ENCODE measurements around the gene BCL2L12.

The BCL2L12 gene

DNA sequence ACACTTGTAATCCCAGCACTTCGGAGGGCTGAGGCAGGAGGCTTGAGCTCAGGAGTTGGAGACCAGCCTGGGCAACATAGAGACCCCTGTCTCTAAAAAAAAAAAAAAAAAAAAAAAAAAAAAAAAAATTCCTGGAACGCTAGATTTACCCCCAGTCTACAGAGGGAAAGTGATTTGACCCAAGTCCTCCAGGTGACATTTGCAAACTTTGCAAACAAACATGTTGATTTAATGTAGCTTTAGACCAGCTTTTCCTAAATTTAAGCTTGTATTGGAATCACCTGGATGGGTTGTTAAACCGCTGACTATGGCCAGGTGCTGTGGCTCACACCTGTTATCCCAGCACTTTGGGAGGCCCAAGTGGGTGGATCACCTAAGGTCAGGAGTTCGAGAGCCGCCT lies 33.6 kb downstream of the BCL2L12 start:
- CTCF ChIA-PET: interaction anchor here (1.4 to 1.7 kb wide), 3 partner anchors 18 to 19 kb away, joined by 4 to 10 read pairs (median 5); no protein-coding TSS in a partner anchor
- no peaks in the 10 kb centered on the region for H3K4me1 ChIP-seq (ENCODE audit: control insufficient read depth, insufficient read depth, low read length)
- no peaks in the 10 kb centered on the region; a peak in 1 of 3 replicates for H3K36me3 ChIP-seq (ENCODE audit: control insufficient read depth in 2 of 2, insufficient read depth in 1 of 2, low read length in 2 of 2)
- H3K9me3 ChIP-seq (ENCODE audit: control insufficient read depth, insufficient read depth, low read depth, low read length): no peaks in the 10 kb centered on the region
- POLR2A ChIA-PET: interaction anchor here (1.0 to 1.1 kb wide), 2 partner anchors 107 to 119 kb away, joined by 3 read pairs; partner anchors contain the start of gene NOSIP
- TF ChIP-seq, protein P1, sequence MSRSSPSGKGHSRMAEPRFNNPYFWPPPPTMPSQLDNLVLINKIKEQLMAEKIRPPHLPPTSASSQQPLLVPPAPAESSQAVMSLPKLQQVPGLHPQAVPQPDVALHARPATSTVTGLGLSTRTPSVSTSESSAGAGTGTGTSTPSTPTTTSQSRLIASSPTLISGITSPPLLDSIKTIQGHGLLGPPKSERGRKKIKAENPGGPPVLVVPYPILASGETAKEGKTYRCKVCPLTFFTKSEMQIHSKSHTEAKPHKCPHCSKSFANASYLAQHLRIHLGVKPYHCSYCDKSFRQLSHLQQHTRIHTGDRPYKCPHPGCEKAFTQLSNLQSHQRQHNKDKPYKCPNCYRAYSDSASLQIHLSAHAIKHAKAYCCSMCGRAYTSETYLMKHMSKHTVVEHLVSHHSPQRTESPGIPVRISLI (tag by site-specific recombination; IDR thresholded peaks at IDR 0.05): 0 out of 2 replicates have a peak, but pooled peaks have one; percentile 33
- TF ChIP-seq ZNF600 (tag by site-specific recombination; IDR thresholded peaks at IDR 0.05): no peak
- TF ChIP-seq, protein P2, sequence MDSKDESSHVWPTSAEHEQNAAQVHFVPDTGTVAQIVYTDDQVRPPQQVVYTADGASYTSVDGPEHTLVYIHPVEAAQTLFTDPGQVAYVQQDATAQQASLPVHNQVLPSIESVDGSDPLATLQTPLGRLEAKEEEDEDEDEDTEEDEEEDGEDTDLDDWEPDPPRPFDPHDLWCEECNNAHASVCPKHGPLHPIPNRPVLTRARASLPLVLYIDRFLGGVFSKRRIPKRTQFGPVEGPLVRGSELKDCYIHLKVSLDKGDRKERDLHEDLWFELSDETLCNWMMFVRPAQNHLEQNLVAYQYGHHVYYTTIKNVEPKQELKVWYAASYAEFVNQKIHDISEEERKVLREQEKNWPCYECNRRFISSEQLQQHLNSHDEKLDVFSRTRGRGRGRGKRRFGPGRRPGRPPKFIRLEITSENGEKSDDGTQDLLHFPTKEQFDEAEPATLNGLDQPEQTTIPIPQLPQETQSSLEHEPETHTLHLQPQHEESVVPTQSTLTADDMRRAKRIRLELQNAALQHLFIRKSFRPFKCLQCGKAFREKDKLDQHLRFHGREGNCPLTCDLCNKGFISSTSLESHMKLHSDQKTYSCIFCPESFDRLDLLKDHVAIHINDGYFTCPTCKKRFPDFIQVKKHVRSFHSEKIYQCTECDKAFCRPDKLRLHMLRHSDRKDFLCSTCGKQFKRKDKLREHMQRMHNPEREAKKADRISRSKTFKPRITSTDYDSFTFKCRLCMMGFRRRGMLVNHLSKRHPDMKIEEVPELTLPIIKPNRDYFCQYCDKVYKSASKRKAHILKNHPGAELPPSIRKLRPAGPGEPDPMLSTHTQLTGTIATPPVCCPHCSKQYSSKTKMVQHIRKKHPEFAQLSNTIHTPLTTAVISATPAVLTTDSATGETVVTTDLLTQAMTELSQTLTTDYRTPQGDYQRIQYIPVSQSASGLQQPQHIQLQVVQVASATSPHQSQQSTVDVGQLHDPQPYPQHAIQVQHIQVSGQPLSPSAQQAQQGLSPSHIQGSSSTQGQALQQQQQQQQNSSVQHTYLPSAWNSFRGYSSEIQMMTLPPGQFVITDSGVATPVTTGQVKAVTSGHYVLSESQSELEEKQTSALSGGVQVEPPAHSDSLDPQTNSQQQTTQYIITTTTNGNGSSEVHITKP (tag by site-specific recombination; IDR thresholded peaks at IDR 0.05): peak; percentile 62
- TF ChIP-seq ZNF624 (tag by site-specific recombination; IDR thresholded peaks at IDR 0.05): no peak
- no peak for TF ChIP-seq ZFP41 (tag by site-specific recombination; IDR thresholded peaks at IDR 0.05; ENCODE audit: borderline replicate concordance)
- no peak overlapping the region for H3K27ac ChIP-seq (ENCODE audit: extremely low read depth, low read depth, low read length)
- no peak overlapping the region for H3K4me3 ChIP-seq (ENCODE audit: low read depth, low read length)

DNA sequence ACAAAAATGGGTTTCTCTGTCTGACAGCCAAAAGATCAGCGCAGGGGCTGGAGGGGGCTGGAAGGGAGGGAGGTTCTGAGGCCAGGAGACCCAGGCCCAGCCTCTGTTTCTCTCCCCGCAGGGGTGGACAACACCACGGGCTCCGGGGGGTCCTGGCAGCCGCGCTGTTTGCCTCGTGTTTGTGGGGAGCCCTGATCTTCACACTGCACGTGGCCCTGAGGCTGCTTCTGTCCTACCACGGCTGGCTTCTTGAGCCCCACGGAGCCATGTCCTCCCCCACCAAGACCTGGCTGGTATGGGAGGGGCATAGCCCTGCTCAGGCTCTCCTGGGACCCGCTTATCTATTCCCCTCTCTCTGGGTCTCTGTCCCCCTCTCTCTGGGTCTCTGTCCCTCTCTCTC lies 34.8 kb downstream of the BCL2L12 start:
- Histone ChIP-seq H3K36me3 (ENCODE audit: control insufficient read depth in 2 of 2, insufficient read depth in 1 of 2, low read length in 2 of 2) (no peaks in the 10 kb centered on the region; a peak in 1 of 3 replicates), H3K27ac (ENCODE audit: extremely low read depth, low read depth, low read length) (no peak overlapping the region), H3K9me3 (ENCODE audit: control insufficient read depth, insufficient read depth, low read depth, low read length) (no peaks in the 10 kb centered on the region), H3K4me1 (ENCODE audit: control insufficient read depth, insufficient read depth, low read length) (no peaks in the 10 kb centered on the region), H3K4me3 (ENCODE audit: low read depth, low read length) (no peak overlapping the region)
- CTCF ChIA-PET: interaction anchor here (0.6 to 1.7 kb wide), 5 partner anchors 17 to 374 kb away, joined by 3 to 10 read pairs (median 4); no protein-coding TSS in a partner anchor
- POLR2A ChIA-PET: interaction anchor here (0.6 to 1.2 kb wide), 3 partner anchors 36 to 108 kb away, joined by 3 to 5 read pairs (median 5); no protein-coding TSS in a partner anchor
- TF ChIP-seq, protein P3, sequence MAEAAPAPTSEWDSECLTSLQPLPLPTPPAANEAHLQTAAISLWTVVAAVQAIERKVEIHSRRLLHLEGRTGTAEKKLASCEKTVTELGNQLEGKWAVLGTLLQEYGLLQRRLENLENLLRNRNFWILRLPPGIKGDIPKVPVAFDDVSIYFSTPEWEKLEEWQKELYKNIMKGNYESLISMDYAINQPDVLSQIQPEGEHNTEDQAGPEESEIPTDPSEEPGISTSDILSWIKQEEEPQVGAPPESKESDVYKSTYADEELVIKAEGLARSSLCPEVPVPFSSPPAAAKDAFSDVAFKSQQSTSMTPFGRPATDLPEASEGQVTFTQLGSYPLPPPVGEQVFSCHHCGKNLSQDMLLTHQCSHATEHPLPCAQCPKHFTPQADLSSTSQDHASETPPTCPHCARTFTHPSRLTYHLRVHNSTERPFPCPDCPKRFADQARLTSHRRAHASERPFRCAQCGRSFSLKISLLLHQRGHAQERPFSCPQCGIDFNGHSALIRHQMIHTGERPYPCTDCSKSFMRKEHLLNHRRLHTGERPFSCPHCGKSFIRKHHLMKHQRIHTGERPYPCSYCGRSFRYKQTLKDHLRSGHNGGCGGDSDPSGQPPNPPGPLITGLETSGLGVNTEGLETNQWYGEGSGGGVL (tag by site-specific recombination; IDR thresholded peaks at IDR 0.05): peak; percentile 76
- TF ChIP-seq GLIS1 (tag by site-specific recombination; IDR thresholded peaks at IDR 0.05): peak; percentile 56
- TF ChIP-seq ZNF155 (tag by site-specific recombination; IDR thresholded peaks at IDR 0.05): no peak
- 0 out of 2 replicates have a peak, but pooled peaks have one; percentile 16 for TF ChIP-seq GLIS2 (tag by site-specific recombination; IDR thresholded peaks at IDR 0.05)
- no peak for TF ChIP-seq IKZF3 (tag by site-specific recombination; IDR thresholded peaks at IDR 0.05)

GRCh38 chr19:49701271-49701786 lies 35.6 kb downstream of the BCL2L12 start:
- H3K27ac ChIP-seq (ENCODE audit: extremely low read depth, low read depth, low read length): no peak overlapping the region
- H3K4me3 ChIP-seq (ENCODE audit: low read depth, low read length): no peak overlapping the region
- H3K9me3 ChIP-seq (ENCODE audit: control insufficient read depth, insufficient read depth, low read depth, low read length): no peaks in the 10 kb centered on the region
- POLR2A ChIA-PET: no interaction called here
- CTCF ChIA-PET: no interaction called here
- no peaks in the 10 kb centered on the region for H3K4me1 ChIP-seq (ENCODE audit: control insufficient read depth, insufficient read depth, low read length)
- no peaks in the 10 kb centered on the region; a peak in 1 of 3 replicates for H3K36me3 ChIP-seq (ENCODE audit: control insufficient read depth in 2 of 2, insufficient read depth in 1 of 2, low read length in 2 of 2)
- TF ChIP-seq ZNF658 (tag by site-specific recombination; IDR thresholded peaks at IDR 0.05) (no peak), ZNF112 (tag by site-specific recombination; IDR thresholded peaks at IDR 0.05) (no peak), ZNF292 (tag by site-specific recombination; IDR thresholded peaks at IDR 0.05; ENCODE audit: borderline replicate concordance, low read depth) (no peak), ZNF645 (tag by site-specific recombination; IDR thresholded peaks at IDR 0.05) (no peak), SP2 (tag by site-specific recombination; IDR thresholded peaks at IDR 0.05) (no peak), ZNF280C (tag by site-specific recombination; IDR thresholded peaks at IDR 0.05) (no peak), OVOL3 (tag by site-specific recombination; IDR thresholded peaks at IDR 0.05) (no peak), ZNF2 (tag by site-specific recombination; IDR thresholded peaks at IDR 0.05) (no peak), MZF1 (tag by site-specific recombination; IDR thresholded peaks at IDR 0.05; ENCODE audit: borderline replicate concordance) (no peak)
